Progenitor cell of endocrine pancreas (in vitro differentiated cells): ENCODE results near the gene ADCY3. TPM values are rescaled to one million over a fixed set of nuclear protein-coding genes. Genes with fewer than 3 reads are reported as not detected.

ENCODE experiments used
- DNase-seq: peaks from one replicate; pipeline ENCODE4 v3.0.0; 2021; ENCODE audit warnings: low spot score; ENCODE audit not compliant: unreplicated experiment
- H3K27ac Mint-ChIP-seq: 2 replicates; pipeline ENCODE4 v1.8.0; 2021; ENCODE audit warnings: mild to moderate bottlenecking, moderate library complexity, mixed read lengths
- H3K27me3 Mint-ChIP-seq: 2 replicates; pipeline ENCODE4 v1.8.0; 2021; ENCODE audit warnings: mixed read lengths
- H3K36me3 Mint-ChIP-seq: 2 replicates; pipeline ENCODE4 v1.8.0; 2022; ENCODE audit warnings: mixed read lengths; ENCODE audit not compliant: insufficient read depth
- H3K4me1 Mint-ChIP-seq: 2 replicates; pipeline ENCODE4 v1.8.0; 2021; ENCODE audit warnings: low read depth, mixed read lengths
- H3K4me3 Mint-ChIP-seq: 2 replicates; pipeline ENCODE4 v1.8.0; 2021; ENCODE audit warnings: low read depth, mild to moderate bottlenecking, moderate library complexity, mixed read lengths
- H3K9me3 Mint-ChIP-seq: 2 replicates; pipeline ENCODE4 v1.8.0; 2021; ENCODE audit warnings: low read depth, mixed read lengths
- CTCF ChIP-seq: fragments of 200-600 bp; sonication (generic); IDR thresholded peaks from one replicate; pipeline ENCODE4 v1.5.0; 2021; ENCODE audit warnings: antibody characterized with exemption, mild to moderate bottlenecking; ENCODE audit not compliant: unreplicated experiment
- total RNA-seq: library from RNA; stranded (reverse); gene quantifications from 2 replicates; pipeline ENCODE4 v1.2.1, GENCODE V29; 2021

The ADCY3 gene
- total RNA-seq, 1 donor from 2014 or later, result 22.6 TPM

- no peaks in the 10 kb centered on the region for H3K4me1 Mint-ChIP-seq
- H3K9me3 Mint-ChIP-seq, result no peaks in the 10 kb centered on the region
- no peaks in the 10 kb centered on the region for H3K36me3 Mint-ChIP-seq
- TF ChIP-seq CTCF, result no peak
- peaks cover 4% of the 10 kb centered on the region for H3K27me3 Mint-ChIP-seq
- no peak overlapping the region for H3K4me3 Mint-ChIP-seq
- no peak overlapping the region for H3K27ac Mint-ChIP-seq
- no peak for DNase-seq
These were observed 17.2 kb upstream of the ADCY3 start for GRCh38 chr2:24937236-24937635.

GRCh38 chr2:24935145-24935544, 15.1 kb upstream of the ADCY3 start:
- Mint-ChIP-seq H3K36me3 (no peaks in the 10 kb centered on the region), H3K4me1 (no peaks in the 10 kb centered on the region), H3K27ac (no peak overlapping the region), H3K9me3 (no peaks in the 10 kb centered on the region), H3K4me3 (no peak overlapping the region), H3K27me3 (peaks cover 9% of the 10 kb centered on the region)
- TF ChIP-seq CTCF, result no peak
- DNase-seq, result no peak

GRCh38 chr2:24932715-24933114, 12.7 kb upstream of the ADCY3 start:
- peaks cover 17% of the 10 kb centered on the region for H3K27me3 Mint-ChIP-seq
- no peak for DNase-seq
- H3K27ac Mint-ChIP-seq, result no peak overlapping the region
- no peak for TF ChIP-seq CTCF
- no peak overlapping the region for H3K4me3 Mint-ChIP-seq
- no peaks in the 10 kb centered on the region for H3K4me1 Mint-ChIP-seq
- no peaks in the 10 kb centered on the region for H3K36me3 Mint-ChIP-seq
- no peaks in the 10 kb centered on the region for H3K9me3 Mint-ChIP-seq

GRCh38 chr2:24930768-24931167, 10.7 kb upstream of the ADCY3 start:
- TF ChIP-seq CTCF, result no peak
- H3K27me3 Mint-ChIP-seq, result peaks cover 27% of the 10 kb centered on the region
- no peak for DNase-seq
- H3K4me1 Mint-ChIP-seq, result no peaks in the 10 kb centered on the region
- H3K27ac Mint-ChIP-seq, result no peak overlapping the region
- no peaks in the 10 kb centered on the region for H3K36me3 Mint-ChIP-seq
- no peak overlapping the region for H3K4me3 Mint-ChIP-seq
- H3K9me3 Mint-ChIP-seq, result no peaks in the 10 kb centered on the region

- H3K9me3 Mint-ChIP-seq, result no peaks in the 10 kb centered on the region
- H3K4me1 Mint-ChIP-seq, result no peaks in the 10 kb centered on the region
- no peaks in the 10 kb centered on the region for H3K36me3 Mint-ChIP-seq
- H3K4me3 Mint-ChIP-seq, result no peak overlapping the region
- no peak for DNase-seq
- TF ChIP-seq CTCF, result no peak
- H3K27me3 Mint-ChIP-seq, result peaks cover 28% of the 10 kb centered on the region
- no peak overlapping the region for H3K27ac Mint-ChIP-seq
These were observed 9.2 kb upstream of the ADCY3 start for GRCh38 chr2:24929230-24929629.

GRCh38 chr2:24928036-24928435, 8.0 kb upstream of the ADCY3 start:
- peaks cover 38% of the 10 kb centered on the region for H3K27me3 Mint-ChIP-seq
- H3K4me1 Mint-ChIP-seq, result no peaks in the 10 kb centered on the region
- no peak overlapping the region for H3K4me3 Mint-ChIP-seq
- H3K27ac Mint-ChIP-seq, result no peak overlapping the region
- TF ChIP-seq CTCF, result no peak
- no peak for DNase-seq
- H3K36me3 Mint-ChIP-seq, result no peaks in the 10 kb centered on the region
- H3K9me3 Mint-ChIP-seq, result no peaks in the 10 kb centered on the region
